RWPE2 (cell line): ENCODE results near the gene ALAD.
A peak's percentile ranks its signal among the peaks of the same experiment; 100 is the strongest.
"Not testable (repeated sequence)": the region's sequence is repeated elsewhere in the genome, so short reads cannot be mapped to it uniquely, and the experiment has no call there.

Experiments used
- ATAC-seq: fragments of 200-7000 bp; cut with Tn5 transposase; 3 replicates; pipeline ENCODE4 v1.9.1; 2021; ENCODE audit warnings: low read depth
- DNase-seq: peaks from one replicate; pipeline ENCODE4 v3.0.0-alpha.2; 2020; ENCODE audit warnings: low spot score
- H3K27ac ChIP-seq: fragments of 450-650 bp; 2 replicates; pipeline ENCODE4 v1.5.1; 2017; ENCODE audit warnings: mild to moderate bottlenecking; ENCODE audit not compliant: poor library complexity, severe bottlenecking
- H3K27me3 ChIP-seq: fragments of 250-450 bp; sonication (Bioruptor Pico); 2 replicates; pipeline ENCODE4 v1.5.1; 2021; ENCODE audit warnings: mild to moderate bottlenecking, moderate library complexity; ENCODE audit not compliant: insufficient read depth, poor library complexity, severe bottlenecking
- H3K36me3 ChIP-seq: fragments of 250-450 bp; sonication (Bioruptor Pico); 2 replicates; pipeline ENCODE4 v1.5.1; 2020; ENCODE audit warnings: low read depth, mild to moderate bottlenecking, moderate library complexity
- H3K4me1 ChIP-seq: fragments of 250-450 bp; sonication (Bioruptor Pico); 2 replicates; pipeline ENCODE4 v1.5.1; 2021; ENCODE audit warnings: mild to moderate bottlenecking, moderate library complexity; ENCODE audit not compliant: insufficient read depth, poor library complexity, severe bottlenecking
- H3K4me3 ChIP-seq: fragments of 250-450 bp; sonication (Bioruptor Pico); 2 replicates; pipeline ENCODE4 v1.5.1; 2021; ENCODE audit warnings: mild to moderate bottlenecking, moderate library complexity; ENCODE audit not compliant: severe bottlenecking
- H3K9me3 ChIP-seq: fragments of 250-450 bp; sonication (Bioruptor Pico); 2 replicates; pipeline ENCODE4 v1.5.1; 2021; ENCODE audit warnings: mild to moderate bottlenecking, moderate library complexity; ENCODE audit not compliant: severe bottlenecking
- CTCF ChIP-seq: fragments of 450-650 bp; IDR thresholded peaks from one replicate; pipeline ENCODE4 v1.5.1; 2017; ENCODE audit warnings: mild to moderate bottlenecking, moderate library complexity; ENCODE audit not compliant: poor library complexity, severe bottlenecking

Gene ALAD

GRCh38 chr9:113409883-113410206, 8.8 kb upstream of the ALAD start:
- peak; percentile 28 for ATAC-seq
- H3K27me3 ChIP-seq, result no peaks in the 10 kb centered on the region
- DNase-seq, result no peak

GRCh38 chr9:113409481-113409880, 8.4 kb upstream of the ALAD start:
- Histone ChIP-seq H3K27me3 (no peaks in the 10 kb centered on the region), H3K27ac (peak overlapping the region; percentile 71), H3K9me3 (no peaks in the 10 kb centered on the region), H3K4me1 (no peaks in the 10 kb centered on the region), H3K36me3 (peaks cover 23% of the 10 kb centered on the region), H3K4me3 (peak overlapping the region; percentile 60)
- DNase-seq, result no peak
- no peak for TF ChIP-seq CTCF
- ATAC-seq, result no peak

More at GRCh38 chr9:113409883-113410206, 8.8 kb upstream of the ALAD start:
- H3K9me3 ChIP-seq, result no peaks in the 10 kb centered on the region
- no peak for TF ChIP-seq CTCF
- H3K36me3 ChIP-seq, result peaks cover 23% of the 10 kb centered on the region
- H3K4me1 ChIP-seq, result no peaks in the 10 kb centered on the region
- peak overlapping the region; percentile 71 for H3K27ac ChIP-seq
- H3K4me3 ChIP-seq, result peak overlapping the region; percentile 60

- peak; percentile 29; the same call in 1 of the 3 replicates for ATAC-seq
- not testable (repeated sequence) for H3K4me3 ChIP-seq, H3K27me3 ChIP-seq, H3K9me3 ChIP-seq, DNase-seq, H3K27ac ChIP-seq, H3K4me1 ChIP-seq
- H3K36me3 ChIP-seq, result peaks cover 23% of the 10 kb centered on the region
- TF ChIP-seq CTCF, result peak; percentile 82
Observed at GRCh38 chr9:113406873-113407511, 5.9 kb upstream of the ALAD start.

GRCh38 chr9:113406353-113406752, 5.3 kb upstream of the ALAD start:
- not testable (repeated sequence) for H3K9me3 ChIP-seq, H3K4me3 ChIP-seq, H3K4me1 ChIP-seq, DNase-seq, H3K27me3 ChIP-seq, H3K27ac ChIP-seq, ATAC-seq
- H3K36me3 ChIP-seq, result peaks cover 23% of the 10 kb centered on the region

- Histone ChIP-seq H3K4me1 (no peaks in the 10 kb centered on the region), H3K27ac (no peak overlapping the region), H3K9me3 (no peaks in the 10 kb centered on the region), H3K27me3 (no peaks in the 10 kb centered on the region), H3K36me3 (peaks cover 19% of the 10 kb centered on the region), H3K4me3 (no peak overlapping the region)
- ATAC-seq (no peak), DNase-seq (no peak)
- no peak for TF ChIP-seq CTCF
Observed at GRCh38 chr9:113403646-113404045, 2.6 kb upstream of the ALAD start.
